GM18511 (cell line): ENCODE data around the gene GNPAT.
"Not testable (repeated sequence)": the region's sequence is repeated elsewhere in the genome, so short reads cannot be mapped to it uniquely, and the experiment has no call there.

Experiments
- ATAC-seq: cut with Tn5 transposase; IDR thresholded peaks from one replicate; pipeline ENCODE4 v1.9.1; 2021; ENCODE audit warnings: mild to moderate bottlenecking, moderate library complexity; ENCODE audit not compliant: unreplicated experiment

The GNPAT gene

DNA sequence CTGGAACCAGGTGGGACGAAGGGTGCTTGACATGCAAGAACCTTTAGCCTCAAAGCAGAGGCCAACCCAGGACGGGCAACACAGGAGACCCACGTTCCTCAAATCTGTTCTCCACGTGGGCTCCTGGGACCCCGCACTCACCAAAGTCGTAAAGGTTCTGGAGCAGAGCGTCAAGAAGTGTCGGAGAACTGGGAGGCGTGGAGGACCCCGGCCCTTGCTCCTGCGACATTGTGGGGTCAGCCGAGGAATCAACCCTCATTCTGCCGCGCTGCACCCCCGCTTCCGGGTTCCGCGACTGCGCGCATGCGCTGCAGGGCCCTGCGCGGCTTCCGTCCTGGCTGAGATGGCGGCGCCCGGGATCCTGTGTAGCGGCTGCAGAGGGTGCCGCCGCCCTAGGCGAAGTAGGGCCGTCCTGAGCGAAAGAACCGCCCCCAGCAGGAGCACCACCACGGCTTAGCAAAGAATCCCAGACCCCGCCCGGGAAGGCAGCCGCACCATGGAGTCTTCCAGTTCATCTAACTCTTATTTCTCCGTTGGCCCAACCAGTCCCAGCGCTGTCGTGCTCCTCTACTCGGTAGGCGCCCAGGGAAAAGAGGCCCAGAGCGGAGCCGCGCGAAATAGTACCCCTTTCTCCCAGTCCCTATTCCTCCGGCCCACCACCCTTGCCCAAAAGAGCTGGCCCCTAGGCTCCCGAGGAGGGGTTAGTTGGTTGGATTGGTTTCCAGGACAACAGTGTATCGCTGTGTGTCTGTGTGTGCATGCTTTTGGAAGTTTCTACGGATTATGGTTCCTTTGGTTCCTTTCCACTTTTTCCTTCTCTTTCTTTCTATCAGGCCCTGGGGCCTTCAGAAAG, at the start of gene GNPAT:
TSS of gene GNPAT (plus strand) at position 330 of the 853 bp plus-strand sequence. CDS start at position 497, 167 bp downstream.
- ATAC-seq = peak; percentile 96

DNA sequence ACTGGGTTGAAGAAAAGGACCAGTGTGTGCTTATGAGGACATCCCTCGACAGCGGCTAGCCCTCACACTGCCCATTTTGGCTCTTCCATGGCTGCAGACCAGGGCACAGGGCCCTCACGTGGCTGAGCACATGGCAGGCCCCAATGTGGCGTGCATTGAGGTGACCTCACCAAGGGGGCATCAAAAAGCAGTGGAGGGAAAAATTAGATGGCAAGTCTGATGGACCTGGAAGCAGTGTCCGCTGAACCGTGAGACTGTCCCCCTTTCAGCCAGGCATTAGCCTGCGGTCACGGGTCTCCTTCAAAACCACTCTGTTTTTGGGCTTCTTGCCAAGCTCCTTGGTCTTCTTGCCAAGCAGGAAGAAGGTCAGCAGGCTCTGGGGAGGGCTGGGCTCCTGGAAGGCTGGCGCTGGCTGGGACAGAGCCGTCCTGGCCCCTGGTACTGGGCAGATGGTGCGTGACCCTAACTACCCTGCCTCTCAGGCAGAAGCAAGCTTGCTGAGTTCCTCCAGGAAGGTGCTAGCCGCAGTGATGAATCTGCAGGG, 48.3 kb upstream of the GNPAT start:
- no peak for ATAC-seq

DNA sequence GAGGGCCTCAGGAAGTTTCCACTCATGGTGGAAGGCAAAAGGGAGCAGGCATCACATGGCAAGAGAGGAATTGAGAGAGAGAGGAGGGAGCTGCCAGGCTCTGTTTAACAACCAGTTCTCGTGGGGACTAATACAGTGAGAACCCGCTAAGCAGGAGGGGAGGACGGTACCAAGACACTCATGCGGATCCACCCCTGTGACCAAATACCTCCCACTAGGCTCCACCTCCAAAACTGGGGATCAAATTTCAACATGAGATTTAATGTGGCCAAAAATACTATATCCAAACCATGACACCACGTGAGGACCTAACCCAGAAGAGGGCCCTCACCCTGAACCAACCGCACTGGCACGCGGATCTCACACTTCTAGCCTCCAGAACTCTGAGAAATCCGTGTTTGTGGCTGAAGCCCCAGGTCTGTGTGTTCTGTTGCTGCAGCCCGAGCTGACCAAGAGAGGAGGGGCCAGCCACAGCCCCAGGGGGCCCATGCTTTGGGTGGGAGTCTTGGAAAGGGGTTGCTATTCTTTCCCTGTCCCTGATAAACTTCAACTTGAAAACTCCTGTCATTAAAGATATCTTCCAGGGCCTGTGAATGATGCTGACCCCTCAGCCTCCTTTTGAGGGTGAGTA, 47.2 kb upstream of the GNPAT start:
- no peak for ATAC-seq

DNA sequence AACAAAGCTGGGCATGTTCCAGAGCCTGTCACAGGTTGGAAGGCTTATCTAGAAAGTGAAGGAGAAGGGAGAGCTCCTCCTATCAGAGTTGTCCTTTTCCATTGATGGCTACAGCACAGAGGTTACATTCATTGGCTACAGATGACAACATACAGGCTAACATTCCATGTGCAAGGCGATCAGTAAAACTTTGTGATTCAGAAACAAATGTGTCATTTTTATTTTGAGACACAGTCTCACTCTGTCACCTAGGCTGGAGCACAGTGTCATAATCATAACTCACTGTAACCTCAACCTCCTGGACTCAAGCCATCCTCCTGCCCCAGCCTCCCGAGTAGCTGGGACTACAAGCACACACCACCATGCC, 46.6 kb upstream of the GNPAT start:
- no peak for ATAC-seq

DNA sequence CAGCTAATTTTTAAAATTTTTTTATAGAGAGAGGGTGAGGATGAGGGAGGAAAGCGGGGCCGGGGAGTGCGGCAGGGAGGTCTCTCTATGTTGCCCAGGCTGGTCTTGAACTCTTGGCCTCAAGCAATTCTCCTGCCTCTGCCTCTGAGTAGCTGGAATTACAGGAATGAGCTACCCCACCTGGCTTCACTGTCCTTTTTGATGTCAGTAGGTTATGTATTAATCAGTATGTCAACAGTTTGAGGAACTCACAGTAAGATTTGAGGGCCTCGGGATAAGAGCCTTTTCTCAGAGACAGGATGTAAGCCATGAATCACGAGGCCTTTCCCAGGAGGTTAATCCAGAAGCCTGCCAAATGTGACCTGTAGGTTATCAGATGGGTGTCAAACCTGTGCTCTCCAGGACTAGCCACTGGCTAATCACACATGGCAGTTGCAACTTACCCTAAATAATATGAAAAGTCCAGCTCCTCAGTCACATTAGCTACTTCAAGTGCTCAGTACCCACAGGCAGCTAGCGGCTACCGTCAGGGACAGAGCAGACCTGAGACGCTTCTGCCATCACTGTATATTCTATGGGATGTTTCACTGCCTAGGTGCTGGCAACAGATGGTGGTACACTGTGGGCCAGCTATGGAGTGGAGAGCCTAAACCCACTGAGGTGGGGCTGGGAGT, 46.0 kb upstream of the GNPAT start:
- no peak for ATAC-seq

DNA sequence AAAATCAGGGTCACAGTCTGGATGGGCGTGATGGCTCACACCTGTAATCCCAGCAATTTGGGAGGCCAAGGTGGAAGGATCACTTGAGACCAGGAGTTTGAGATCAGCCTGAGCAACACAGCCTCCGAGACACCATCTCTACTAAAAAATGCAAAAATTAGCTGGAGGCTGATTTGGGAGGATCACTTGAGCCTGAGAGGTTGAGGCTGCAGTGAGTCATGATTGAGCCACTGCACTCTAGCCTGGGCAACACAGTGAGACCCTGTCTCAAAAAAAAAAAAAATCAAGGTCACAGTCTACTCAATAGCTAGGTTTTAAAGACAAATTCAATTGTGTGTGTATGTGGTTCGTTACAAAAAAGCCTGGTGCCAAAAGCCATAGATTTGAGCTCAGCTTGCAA, 44.7 kb upstream of the GNPAT start:
- no peak for ATAC-seq

DNA sequence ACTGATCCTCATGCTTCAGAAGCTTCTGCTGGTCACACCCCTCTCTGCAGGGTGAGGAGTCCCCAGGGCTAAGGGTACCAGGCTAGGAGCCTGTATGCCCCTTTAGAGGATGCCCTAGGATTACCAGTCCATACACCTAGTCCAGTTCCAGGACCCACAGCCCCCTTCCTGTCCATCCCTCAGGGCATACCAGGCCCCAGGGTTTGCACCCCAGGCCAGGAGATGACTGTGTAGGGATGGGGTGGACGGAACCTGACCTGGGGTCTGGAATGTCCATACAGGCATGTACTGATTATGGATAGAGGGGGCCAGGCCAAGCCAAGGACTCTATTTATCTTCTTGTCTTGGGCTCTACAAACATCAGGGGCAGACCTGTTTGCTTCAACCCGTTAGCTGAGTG, 44.3 kb upstream of the GNPAT start:
- no peak for ATAC-seq

DNA sequence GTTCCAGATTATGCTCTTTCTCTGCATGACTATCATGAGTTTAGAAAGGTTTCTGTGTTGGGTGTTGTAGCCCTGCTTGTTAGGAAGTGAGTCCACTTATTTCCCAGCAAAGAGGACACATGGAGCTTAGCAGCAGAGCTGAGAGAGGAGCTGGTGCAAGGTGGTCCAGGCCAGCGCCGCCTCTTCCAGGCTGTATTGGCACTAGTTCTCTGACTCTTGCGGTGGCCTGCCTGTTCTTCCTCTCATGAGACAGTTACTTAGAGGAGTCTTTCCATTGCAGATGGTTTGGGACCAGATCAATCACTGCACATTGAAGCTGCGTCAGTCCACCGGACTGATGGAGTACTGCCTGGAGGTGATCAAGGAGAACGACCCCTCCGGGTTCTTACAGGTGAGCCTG, 41.1 kb upstream of the GNPAT start:
- no peak for ATAC-seq

DNA sequence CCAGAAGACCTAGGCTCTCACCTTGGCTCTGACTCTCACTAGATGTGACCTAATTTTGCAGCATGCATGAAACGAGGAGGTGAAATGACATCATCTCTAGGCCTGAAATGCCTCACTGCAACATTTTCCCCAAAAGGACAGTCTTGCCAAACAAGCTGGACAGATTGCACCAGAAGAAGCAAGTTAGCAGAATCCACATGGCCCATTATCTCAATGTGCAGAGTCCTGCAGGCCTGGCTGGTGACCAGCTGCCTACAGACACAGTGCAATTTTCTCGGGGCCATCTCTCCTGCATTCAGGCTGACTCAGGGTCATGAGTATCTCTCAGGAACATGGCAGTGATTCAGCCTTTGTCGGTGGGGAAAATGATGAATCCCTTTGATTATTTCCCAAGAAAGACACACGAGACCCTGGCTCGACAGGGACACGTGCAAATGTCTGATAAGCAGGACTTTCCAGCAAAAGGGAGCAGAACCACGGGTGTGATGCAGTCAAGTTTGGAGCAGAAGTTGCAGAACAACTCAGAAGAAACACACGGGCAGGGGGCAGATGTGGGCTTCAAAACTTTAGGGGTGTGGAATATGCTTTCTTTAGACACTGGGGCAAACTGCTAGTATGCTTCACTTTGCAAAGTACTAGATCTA, 40.5 kb upstream of the GNPAT start:
- no peak for ATAC-seq

DNA sequence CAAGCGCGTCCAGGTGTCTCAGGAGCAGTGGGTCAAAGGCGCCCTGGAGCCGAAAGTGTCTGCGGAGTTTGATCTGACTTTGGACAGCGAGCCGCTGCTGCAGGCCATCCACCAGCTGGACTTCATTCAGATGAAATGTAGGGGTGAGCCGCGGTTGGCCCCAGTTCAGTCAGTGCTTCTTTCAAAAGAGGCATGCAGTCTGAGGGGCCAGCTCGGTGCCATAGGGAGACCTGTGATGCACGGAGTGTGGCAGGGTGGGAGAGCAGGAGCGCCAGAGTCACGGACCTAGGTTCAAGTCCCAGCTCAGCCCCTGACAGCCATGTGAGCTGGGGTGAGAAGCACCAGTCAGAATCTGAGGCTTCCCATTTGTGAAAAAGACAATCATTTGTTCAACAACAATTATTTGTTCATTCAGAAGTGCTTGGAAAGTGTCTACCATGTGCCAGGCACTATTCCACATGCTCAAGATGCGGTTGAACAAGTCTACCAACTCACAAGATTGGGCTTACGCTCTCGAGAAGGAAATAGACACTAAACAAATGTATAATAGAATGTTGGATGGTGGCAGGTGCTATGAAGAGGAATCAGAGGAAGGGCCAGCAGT, 39.5 kb upstream of the GNPAT start:
- no peak for ATAC-seq

DNA sequence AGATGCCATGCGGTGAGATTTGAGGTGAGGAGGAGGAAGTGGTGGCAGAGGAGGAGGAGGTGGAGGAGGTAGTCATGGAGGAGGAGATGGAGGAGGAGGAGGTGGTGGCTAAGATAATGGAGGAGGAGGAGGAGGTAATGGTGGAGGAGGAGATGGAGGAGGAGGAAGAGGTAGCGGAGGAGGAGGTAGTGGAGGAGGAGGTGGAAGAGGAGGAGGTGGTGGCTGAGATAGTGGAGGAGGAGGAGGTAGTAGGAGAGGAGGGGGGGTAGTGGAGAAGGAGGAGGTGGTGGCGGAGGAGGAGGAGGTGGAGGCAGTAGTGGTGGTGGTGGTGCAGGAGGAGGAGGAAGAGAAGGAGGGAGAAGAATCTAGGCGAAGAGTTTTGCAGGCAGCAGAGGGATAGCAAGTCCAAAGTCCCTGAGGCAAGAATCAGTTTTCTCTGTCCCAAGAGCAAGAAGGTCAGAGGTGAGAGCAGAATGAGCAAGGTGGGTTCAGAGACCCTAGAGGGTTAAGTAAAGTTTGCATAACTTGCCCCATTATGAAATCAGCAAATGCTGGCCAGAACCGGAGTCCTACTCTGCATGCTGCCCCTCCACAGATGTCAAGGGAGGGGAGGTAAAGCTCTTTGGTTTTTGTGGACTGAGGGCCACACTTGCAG, 38.9 kb upstream of the GNPAT start:
- ATAC-seq = no peak

DNA sequence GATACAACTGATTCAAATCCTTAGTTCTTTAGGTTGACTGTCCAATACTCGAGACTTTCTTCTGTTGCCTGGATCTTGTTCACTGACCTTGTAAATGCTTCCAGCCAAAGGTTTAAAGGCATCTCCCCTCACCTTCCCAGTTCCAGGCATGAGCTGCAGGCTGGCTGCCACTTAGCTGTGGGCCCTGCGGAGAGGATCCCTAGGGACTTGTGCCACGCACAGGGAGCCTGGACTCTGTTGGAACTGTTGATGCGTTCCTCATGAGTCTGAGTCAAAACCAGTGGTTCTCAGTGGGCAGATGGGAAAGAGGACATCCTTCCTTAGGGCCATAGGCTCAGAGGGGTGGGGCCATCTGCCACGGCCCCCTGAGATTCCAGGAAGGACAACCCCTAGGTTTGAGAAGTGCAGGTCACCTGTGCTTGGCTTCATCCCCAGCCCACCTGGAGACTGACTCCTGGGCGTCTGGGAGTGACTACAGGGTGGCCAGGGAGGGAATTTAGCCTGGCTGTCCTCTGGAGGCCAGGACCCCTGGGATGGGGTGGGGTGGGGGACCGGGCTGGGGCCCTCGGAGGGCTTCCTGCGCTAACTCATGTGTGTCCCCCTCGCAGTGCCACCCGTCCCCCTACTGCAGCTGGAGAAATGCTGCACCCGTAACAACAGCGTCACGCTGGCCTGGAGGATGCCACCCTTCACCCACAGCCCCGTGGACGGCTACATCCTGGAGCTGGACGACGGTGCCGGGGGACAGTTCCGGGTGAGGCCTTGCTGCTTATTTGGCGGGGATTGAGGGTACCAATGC, 37.6 kb upstream of the GNPAT start:
- no peak for ATAC-seq

DNA sequence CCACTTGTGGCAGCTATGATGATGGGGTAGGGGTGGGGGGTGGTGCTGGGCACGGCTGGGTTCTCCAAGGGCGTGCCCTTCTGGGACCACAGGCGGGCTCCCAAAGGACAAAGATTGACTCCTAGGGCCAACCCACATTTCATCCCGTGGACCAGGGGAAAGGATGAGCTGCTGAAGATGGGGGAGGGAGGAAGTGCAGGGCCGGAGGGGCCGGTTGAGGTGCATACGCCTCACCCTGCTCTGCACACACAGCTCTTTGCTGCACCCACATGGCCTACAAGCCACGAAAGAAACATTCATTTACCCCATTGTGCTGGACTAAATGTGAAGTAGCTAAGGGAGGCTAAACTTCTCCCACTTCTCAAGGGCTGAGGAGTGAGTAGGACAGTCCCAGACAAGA, 34.2 kb upstream of the GNPAT start:
- ATAC-seq = no peak

DNA sequence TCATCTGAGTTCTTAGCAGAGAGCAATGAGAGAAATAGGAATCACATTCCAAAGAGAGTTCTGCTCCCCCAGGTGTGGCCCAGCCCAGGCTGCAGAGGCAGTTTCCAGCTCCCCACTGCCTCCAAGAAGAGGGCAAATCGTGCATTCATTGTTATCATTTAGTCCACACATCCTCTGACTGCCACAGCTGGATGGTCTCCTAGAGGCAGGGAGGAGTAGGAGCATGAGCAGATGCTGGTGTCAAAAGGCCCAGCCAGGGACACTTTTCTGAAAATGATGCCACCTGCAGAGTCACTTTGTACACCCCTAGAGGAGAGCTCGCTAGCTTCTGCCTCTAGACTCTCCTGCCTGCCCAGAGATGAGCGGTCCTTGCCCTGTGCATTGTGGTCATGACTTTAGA, 33.6 kb upstream of the GNPAT start:
- ATAC-seq = no peak

DNA sequence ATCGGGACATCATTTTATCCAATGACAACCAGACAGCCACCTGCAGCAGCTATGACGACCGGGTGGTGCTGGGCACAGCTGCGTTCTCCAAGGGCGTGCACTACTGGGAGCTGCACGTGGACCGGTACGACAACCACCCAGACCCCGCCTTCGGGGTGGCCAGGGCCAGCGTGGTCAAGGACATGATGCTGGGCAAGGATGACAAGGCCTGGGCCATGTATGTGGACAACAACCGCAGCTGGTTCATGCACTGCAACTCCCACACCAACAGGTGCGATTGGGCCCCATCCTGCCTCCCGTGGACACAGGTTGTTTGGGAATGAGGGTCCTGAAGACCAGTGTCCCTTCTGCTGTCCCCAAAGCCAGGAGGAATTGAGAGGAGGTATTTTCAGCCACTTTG, 32.0 kb upstream of the GNPAT start:
- no peak for ATAC-seq

DNA sequence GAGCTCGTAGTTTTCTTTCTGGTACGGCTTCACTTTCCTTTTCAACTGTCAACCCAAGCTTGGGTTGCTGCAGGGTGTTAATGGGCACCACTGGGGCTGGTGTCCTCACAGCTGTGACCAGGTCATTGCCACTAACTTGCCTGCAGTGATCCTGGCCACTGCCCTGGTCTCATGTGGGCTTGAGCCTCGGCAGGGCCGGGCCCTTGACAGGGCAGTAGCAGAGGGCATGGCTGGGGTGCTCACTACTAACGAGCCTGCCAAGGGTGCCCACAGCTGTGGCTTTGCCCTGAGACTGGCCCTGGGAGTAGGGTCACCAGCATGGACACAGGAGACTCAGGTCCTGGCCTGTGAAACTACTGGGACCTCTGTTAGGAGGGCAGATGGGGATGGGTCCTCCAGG, 31.5 kb upstream of the GNPAT start:
- ATAC-seq = no peak

DNA sequence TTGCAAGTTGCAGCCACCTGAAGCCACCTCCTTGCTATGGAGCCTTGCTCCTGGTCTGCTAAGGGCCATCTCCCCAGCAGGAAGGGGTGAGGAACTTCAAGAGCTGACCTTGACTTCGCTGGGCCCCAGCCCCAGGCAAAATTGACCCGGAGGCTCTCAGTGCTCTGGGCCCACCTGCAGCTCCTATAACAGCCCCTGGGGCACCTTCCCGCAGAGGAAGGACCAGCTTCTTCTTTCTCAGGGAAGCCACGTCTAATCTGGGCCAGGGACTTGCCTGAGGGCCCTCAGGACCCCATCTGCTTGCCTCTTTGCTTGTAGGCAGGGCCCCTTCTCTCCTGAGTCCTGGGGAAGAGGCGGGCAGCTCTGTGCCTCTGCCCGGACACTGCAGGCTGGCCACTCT, 30.9 kb upstream of the GNPAT start:
- ATAC-seq = no peak

DNA sequence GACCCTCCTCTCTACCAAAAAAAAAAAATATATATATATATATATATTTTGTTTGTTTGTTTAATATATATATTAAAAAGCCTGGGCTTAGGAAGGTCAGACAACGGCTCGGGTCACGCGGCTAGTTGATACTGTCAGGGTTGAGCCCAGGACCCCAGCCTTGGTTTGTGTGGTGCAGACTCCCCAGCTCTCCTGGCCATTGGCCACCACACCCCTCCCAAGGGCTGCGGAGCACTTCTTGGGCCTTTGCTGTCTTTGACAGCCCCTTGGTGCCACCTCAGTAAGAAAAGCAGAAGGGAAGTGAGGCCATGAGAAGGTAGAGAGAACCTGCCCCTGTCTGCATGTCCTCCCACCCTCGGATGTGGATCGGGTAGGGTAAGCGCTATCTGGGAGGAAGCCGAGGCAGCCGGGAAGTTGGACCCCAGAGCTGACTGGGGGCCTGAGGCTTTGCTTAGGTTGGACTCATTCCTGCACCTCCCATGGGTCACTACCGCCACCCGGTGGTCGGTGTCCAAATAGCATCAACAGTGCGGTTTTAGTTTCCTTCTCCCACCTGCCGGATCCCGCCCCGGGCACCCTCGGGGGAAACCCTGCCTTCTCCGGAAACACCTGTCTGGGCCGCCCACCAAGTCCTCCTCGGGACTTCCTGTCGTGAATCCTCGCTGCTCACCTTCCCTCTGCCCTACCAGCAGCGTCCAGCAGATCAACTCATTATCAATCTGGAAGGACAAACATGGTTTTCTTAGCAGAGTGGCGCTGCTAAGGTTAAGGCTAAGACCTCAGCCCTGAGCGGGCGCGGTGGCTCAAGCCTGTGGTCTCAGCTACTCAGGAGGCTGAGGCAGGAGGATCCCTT, 29.8 kb upstream of the GNPAT start:
- ATAC-seq = peak; percentile 81

DNA sequence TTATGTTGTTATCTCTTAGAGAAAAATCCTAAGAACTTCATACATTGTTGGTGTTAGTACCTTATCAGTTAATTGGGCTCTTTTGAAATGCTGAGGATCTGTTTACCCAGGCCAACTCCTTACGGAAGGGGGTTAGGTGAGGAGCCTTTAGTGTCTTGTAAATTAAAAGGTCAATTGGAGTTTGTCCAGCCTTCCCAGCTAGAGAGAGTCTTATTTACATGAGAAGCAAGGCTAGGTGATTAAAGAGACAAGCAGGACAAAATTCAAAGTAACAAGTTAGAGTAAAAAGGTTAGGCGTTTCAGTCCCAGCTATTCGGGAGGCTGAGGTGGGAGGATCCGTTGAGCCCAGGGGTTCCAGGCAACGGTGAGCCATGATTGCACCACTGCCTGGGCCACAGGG, 28.7 kb upstream of the GNPAT start:
- not testable (repeated sequence) for ATAC-seq
